ENCODE results near the gene PHC2. TPM values are rescaled to one million over a fixed set of nuclear protein-coding genes. Genes with fewer than 3 reads are reported as not detected.

PHC2 gene
- polyA plus RNA-seq, 1 donor from 2014 or later = 171 TPM

DNA sequence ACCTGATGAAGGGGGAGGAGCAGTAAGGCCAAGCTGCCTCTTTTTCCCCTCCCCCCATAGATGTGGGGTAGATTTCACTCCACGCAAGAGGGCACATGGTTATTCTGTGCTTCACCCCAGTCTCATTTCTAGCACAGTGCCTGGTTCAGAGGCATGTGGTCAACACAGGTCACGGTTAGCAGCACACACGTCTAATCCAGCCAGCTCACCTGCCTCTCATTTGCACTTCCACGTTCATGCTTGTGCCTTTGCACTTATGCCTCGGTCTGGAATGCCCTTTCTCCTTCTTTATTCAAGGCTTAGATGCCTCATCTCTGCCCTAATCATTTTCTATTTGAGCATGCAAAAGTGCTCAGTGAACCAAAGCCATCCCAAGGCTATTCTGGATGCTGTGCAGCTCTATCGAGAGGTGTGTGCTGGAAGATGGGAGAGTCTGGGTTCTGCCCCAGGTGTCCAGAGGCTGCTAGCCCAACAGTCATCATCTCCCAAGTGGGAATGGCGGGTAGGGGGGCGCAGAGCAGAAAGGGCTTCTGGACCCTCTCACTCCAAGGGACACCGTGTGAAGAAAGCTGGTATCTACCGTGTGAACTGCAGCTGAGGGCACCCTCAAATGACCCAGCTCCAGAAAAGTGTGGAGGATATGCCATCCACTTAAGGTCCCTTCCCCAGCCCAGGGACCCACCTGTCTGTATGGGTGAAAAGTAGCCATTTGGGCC is 107.9 kb downstream of the PHC2 start:
- Histone ChIP-seq H4K20me1 (ENCODE audit: insufficient read depth) (peaks cover 11% of the 10 kb centered on the region), H3K79me2 (replicated peaks; ENCODE audit: insufficient read depth, low read length) (no peaks in the 10 kb centered on the region), H3F3A (ENCODE audit: insufficient read depth, low read length, poor library complexity, severe bottlenecking) (no peaks in the 10 kb centered on the region), H3K4me3 (ENCODE audit: low read length) (no peak overlapping the region), H3K9me3 (ENCODE audit: low read length) (no peaks in the 10 kb centered on the region), H2AFZ (ENCODE audit: low read depth, low read length) (no peak overlapping the region), H3K27ac (ENCODE audit: low read length) (no peak overlapping the region), H3K9me2 (ENCODE audit: insufficient read depth, low read length) (no peaks in the 10 kb centered on the region), H3K9ac (ENCODE audit: low read length) (no peak overlapping the region), H3K36me3 (ENCODE audit: insufficient read depth, low read length) (peaks cover 24% of the 10 kb centered on the region), H3K4me2 (ENCODE audit: low read length) (no peak overlapping the region), H3K27me3 (ENCODE audit: insufficient read depth, low read depth, low read length) (no peaks in the 10 kb centered on the region)
- TF ChIP-seq EP300 (conservative IDR thresholded peaks at IDR 0.05; ENCODE audit: poor library complexity, severe bottlenecking) = no peak
- TF ChIP-seq POLR2AphosphoS5 (IDR thresholded peaks at IDR 0.05) = peak; percentile 50

DNA sequence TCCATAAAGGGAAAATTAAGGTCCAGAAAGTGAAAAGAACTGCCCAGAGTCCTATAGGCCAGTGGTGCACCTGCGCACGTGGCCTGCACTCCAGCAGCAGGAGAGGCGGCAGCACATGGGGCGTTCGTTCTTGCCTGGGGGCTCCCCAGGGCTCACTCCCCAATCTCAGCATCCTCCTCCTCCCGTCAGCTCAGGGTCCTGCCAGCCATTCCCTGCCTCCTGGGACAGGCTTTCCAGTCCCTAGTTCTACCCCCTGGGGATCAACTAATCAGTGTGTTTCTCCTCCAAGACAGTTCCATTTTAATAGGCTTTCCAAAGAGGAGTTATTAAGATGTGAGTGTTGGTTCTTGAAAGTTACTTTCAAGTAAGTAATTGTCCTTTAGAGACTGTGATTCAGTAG is 108.8 kb downstream of the PHC2 start:
- TF ChIP-seq POLR2AphosphoS5 (IDR thresholded peaks at IDR 0.05) (no peak), RAD21 (conservative IDR thresholded peaks at IDR 0.05) (no peak), TAF1 (IDR thresholded peaks at IDR 0.05; ENCODE audit: low read depth) (no peak), EZH2 (IDR thresholded peaks at IDR 0.05; ENCODE audit: borderline replicate concordance, insufficient read depth, low read length, poor library complexity, severe bottlenecking) (no peak), MXI1 (conservative IDR thresholded peaks at IDR 0.05; ENCODE audit: poor library complexity, severe bottlenecking) (no peak), SMC3 (conservative IDR thresholded peaks at IDR 0.05; ENCODE audit: poor library complexity) (no peak), EP300 (conservative IDR thresholded peaks at IDR 0.05; ENCODE audit: poor library complexity, severe bottlenecking) (no peak)
- TF ChIP-seq, protein P1, sequence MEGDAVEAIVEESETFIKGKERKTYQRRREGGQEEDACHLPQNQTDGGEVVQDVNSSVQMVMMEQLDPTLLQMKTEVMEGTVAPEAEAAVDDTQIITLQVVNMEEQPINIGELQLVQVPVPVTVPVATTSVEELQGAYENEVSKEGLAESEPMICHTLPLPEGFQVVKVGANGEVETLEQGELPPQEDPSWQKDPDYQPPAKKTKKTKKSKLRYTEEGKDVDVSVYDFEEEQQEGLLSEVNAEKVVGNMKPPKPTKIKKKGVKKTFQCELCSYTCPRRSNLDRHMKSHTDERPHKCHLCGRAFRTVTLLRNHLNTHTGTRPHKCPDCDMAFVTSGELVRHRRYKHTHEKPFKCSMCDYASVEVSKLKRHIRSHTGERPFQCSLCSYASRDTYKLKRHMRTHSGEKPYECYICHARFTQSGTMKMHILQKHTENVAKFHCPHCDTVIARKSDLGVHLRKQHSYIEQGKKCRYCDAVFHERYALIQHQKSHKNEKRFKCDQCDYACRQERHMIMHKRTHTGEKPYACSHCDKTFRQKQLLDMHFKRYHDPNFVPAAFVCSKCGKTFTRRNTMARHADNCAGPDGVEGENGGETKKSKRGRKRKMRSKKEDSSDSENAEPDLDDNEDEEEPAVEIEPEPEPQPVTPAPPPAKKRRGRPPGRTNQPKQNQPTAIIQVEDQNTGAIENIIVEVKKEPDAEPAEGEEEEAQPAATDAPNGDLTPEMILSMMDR (IDR thresholded peaks at IDR 0.05; ENCODE audit: poor library complexity, severe bottlenecking) = no peak
- TF ChIP-seq, protein P2, sequence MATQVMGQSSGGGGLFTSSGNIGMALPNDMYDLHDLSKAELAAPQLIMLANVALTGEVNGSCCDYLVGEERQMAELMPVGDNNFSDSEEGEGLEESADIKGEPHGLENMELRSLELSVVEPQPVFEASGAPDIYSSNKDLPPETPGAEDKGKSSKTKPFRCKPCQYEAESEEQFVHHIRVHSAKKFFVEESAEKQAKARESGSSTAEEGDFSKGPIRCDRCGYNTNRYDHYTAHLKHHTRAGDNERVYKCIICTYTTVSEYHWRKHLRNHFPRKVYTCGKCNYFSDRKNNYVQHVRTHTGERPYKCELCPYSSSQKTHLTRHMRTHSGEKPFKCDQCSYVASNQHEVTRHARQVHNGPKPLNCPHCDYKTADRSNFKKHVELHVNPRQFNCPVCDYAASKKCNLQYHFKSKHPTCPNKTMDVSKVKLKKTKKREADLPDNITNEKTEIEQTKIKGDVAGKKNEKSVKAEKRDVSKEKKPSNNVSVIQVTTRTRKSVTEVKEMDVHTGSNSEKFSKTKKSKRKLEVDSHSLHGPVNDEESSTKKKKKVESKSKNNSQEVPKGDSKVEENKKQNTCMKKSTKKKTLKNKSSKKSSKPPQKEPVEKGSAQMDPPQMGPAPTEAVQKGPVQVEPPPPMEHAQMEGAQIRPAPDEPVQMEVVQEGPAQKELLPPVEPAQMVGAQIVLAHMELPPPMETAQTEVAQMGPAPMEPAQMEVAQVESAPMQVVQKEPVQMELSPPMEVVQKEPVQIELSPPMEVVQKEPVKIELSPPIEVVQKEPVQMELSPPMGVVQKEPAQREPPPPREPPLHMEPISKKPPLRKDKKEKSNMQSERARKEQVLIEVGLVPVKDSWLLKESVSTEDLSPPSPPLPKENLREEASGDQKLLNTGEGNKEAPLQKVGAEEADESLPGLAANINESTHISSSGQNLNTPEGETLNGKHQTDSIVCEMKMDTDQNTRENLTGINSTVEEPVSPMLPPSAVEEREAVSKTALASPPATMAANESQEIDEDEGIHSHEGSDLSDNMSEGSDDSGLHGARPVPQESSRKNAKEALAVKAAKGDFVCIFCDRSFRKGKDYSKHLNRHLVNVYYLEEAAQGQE (IDR thresholded peaks at IDR 0.05; ENCODE audit: borderline replicate concordance) = no peak
- peaks cover 24% of the 10 kb centered on the region for H3K36me3 ChIP-seq (ENCODE audit: insufficient read depth, low read length)
- no peak overlapping the region for H3K9ac ChIP-seq (ENCODE audit: low read length)
- no peaks in the 10 kb centered on the region for H3F3A ChIP-seq (ENCODE audit: insufficient read depth, low read length, poor library complexity, severe bottlenecking)
- H3K9me3 ChIP-seq (ENCODE audit: low read length) = no peaks in the 10 kb centered on the region
- H3K4me2 ChIP-seq (ENCODE audit: low read length) = no peak overlapping the region
- no peaks in the 10 kb centered on the region for H3K27me3 ChIP-seq (ENCODE audit: insufficient read depth, low read depth, low read length)
- no peaks in the 10 kb centered on the region for H3K79me2 ChIP-seq (replicated peaks; ENCODE audit: insufficient read depth, low read length)
- peaks cover 11% of the 10 kb centered on the region for H4K20me1 ChIP-seq (ENCODE audit: insufficient read depth)
- H3K27ac ChIP-seq (ENCODE audit: low read length) = no peak overlapping the region
- no peak overlapping the region for H2AFZ ChIP-seq (ENCODE audit: low read depth, low read length)
- no peaks in the 10 kb centered on the region for H3K9me2 ChIP-seq (ENCODE audit: insufficient read depth, low read length)
- H3K4me3 ChIP-seq (ENCODE audit: low read length) = no peak overlapping the region

All from neural cell (in vitro differentiated cells).